NCI-H2029 treated with DMSO at 0.1 percent for 48 hours (cell line): ENCODE measurements around the gene EZR.
"Not testable (repeated sequence)": the region's sequence is repeated elsewhere in the genome, so short reads cannot be mapped to it uniquely, and the experiment has no call there.

Experiments
- DNase-seq: peaks from one replicate; lab custom pipeline; 2025; lab: John Stamatoyannopoulos, UW

EZR gene

GRCh38 chr6:158841358-158841757, 22.2 kb upstream of the EZR start:
- DNase-seq: no peak

GRCh38 chr6:158840465-158840864, 21.3 kb upstream of the EZR start:
- DNase-seq: no peak

GRCh38 chr6:158839796-158840195, 20.6 kb upstream of the EZR start:
- no peak for DNase-seq

- not testable (repeated sequence) for DNase-seq
Measured at GRCh38 chr6:158838790-158839189, 19.6 kb upstream of the EZR start.

GRCh38 chr6:158837684-158838625, 18.8 kb upstream of the EZR start:
- no peak for DNase-seq

- DNase-seq: no peak
Measured at GRCh38 chr6:158836625-158837311, 17.6 kb upstream of the EZR start.

- DNase-seq: no peak
Measured at GRCh38 chr6:158835616-158836221, 16.6 kb upstream of the EZR start.

GRCh38 chr6:158834675-158835385, 15.7 kb upstream of the EZR start:
- no peak for DNase-seq

- DNase-seq: not testable (repeated sequence)
Measured at GRCh38 chr6:158832807-158833206, 13.6 kb upstream of the EZR start.

- DNase-seq: no peak
Measured at GRCh38 chr6:158832026-158832425, 12.9 kb upstream of the EZR start.

- DNase-seq: no peak
Measured at GRCh38 chr6:158831571-158831970, 12.4 kb upstream of the EZR start.

GRCh38 chr6:158830736-158831135, 11.6 kb upstream of the EZR start:
- no peak for DNase-seq

GRCh38 chr6:158828807-158829206, 9.6 kb upstream of the EZR start:
- no peak for DNase-seq

- no peak for DNase-seq
Measured at GRCh38 chr6:158826819-158827501, 7.8 kb upstream of the EZR start.

GRCh38 chr6:158825951-158826306, 6.8 kb upstream of the EZR start:
- no peak for DNase-seq

GRCh38 chr6:158825038-158825950, 6.1 kb upstream of the EZR start:
- no peak for DNase-seq

- not testable (repeated sequence) for DNase-seq
Measured at GRCh38 chr6:158823616-158824015, 4.4 kb upstream of the EZR start.

GRCh38 chr6:158819977-158820622, 932 bp upstream of the EZR start:
- no peak for DNase-seq

- DNase-seq: no peak
Measured at GRCh38 chr6:158818581-158819212, 471 bp downstream of the EZR start.
